Measurements from ENCODE around the gene PITX1. TPM values are rescaled to one million over a fixed set of nuclear protein-coding genes. Genes with fewer than 3 reads are reported as not detected.

Gene PITX1
- total RNA-seq, 1 donor from 2014 or later = not detected

DNA sequence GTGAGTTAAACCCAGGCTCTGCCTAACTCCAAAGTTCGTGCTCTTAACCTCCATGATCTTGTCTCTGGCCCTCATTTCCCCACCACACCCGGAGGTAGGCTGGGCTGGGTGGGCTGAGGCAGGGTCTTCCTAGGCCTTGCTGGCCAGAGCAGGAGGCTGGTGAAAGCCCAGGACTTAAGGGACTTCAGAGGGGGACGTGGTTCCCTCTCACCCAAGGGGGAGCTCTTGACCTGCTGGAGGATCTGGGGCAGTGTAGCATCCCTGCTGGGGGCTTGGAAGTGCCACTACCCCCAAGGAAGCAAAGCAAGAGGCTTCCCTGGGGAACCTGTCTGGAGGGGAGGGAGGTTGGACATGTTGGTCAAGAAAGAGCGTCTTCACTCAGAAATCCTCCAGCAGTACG, 14.7 kb downstream of the PITX1 start:
- ATAC-seq (ENCODE audit: low read depth) = no peak
- no peaks in the 10 kb centered on the region for H3K9me3 Mint-ChIP-seq
- intact Hi-C loops (cut with micrococcal nuclease) = loop anchor here (1.0 kb wide), 1 partner anchor 172 kb away; no protein-coding TSS in a partner anchor

DNA sequence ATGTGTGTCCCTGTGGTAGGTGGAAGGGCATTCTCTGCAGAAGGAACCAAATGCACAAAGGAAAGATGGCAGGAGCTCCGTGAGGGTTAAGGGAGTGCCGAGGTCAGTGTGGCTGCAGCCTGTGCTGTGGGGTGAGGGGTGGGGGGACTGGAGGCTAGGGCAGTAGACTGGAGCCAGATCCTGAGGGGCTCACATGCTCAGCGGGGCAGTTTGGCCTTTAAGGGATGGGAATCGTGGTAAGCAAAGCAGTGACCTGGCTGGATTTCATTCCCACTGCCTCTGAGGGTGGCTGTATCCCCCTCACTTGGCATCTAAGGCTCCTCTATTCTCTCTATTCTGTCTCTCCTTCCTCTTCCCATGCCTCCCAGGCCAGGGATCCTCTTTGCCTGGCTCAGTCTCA, 15.6 kb downstream of the PITX1 start:
- peaks cover 12% of the 10 kb centered on the region for H3K27me3 Mint-ChIP-seq
- H3K36me3 Mint-ChIP-seq (ENCODE audit: low read depth) = no peaks in the 10 kb centered on the region
- ChIA-PET CTCF (interaction anchor here (1.0 kb wide), 1 partner anchor 187 kb away, joined by 3 read pairs; no protein-coding TSS in a partner anchor), POLR2A (no interaction called here)
- H3K4me3 Mint-ChIP-seq = no peak overlapping the region
- H3K4me1 Mint-ChIP-seq = no peaks in the 10 kb centered on the region
- TF ChIP-seq, protein P1, sequence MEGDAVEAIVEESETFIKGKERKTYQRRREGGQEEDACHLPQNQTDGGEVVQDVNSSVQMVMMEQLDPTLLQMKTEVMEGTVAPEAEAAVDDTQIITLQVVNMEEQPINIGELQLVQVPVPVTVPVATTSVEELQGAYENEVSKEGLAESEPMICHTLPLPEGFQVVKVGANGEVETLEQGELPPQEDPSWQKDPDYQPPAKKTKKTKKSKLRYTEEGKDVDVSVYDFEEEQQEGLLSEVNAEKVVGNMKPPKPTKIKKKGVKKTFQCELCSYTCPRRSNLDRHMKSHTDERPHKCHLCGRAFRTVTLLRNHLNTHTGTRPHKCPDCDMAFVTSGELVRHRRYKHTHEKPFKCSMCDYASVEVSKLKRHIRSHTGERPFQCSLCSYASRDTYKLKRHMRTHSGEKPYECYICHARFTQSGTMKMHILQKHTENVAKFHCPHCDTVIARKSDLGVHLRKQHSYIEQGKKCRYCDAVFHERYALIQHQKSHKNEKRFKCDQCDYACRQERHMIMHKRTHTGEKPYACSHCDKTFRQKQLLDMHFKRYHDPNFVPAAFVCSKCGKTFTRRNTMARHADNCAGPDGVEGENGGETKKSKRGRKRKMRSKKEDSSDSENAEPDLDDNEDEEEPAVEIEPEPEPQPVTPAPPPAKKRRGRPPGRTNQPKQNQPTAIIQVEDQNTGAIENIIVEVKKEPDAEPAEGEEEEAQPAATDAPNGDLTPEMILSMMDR (IDR thresholded peaks at IDR 0.05) = no peak
- H3K9me3 Mint-ChIP-seq = no peaks in the 10 kb centered on the region
- H3K27ac Mint-ChIP-seq = no peak overlapping the region
- DNase-seq (no peak), ATAC-seq (ENCODE audit: low read depth) (no peak)
- intact Hi-C loops (cut with micrococcal nuclease) = no loop called here

More for the DNA sequence above, 14.7 kb downstream of the PITX1 start:
- H3K4me1 Mint-ChIP-seq = no peaks in the 10 kb centered on the region
- ChIA-PET CTCF (interaction anchor here (1.0 kb wide), 1 partner anchor 186 kb away, joined by 3 read pairs; no protein-coding TSS in a partner anchor), POLR2A (no interaction called here)
- H3K27me3 Mint-ChIP-seq = peaks cover 12% of the 10 kb centered on the region
- H3K36me3 Mint-ChIP-seq (ENCODE audit: low read depth) = no peaks in the 10 kb centered on the region
- no peak overlapping the region for H3K4me3 Mint-ChIP-seq
- DNase-seq = no peak
- TF ChIP-seq, protein P1 (IDR thresholded peaks at IDR 0.05) = no peak
- no peak overlapping the region for H3K27ac Mint-ChIP-seq

DNA sequence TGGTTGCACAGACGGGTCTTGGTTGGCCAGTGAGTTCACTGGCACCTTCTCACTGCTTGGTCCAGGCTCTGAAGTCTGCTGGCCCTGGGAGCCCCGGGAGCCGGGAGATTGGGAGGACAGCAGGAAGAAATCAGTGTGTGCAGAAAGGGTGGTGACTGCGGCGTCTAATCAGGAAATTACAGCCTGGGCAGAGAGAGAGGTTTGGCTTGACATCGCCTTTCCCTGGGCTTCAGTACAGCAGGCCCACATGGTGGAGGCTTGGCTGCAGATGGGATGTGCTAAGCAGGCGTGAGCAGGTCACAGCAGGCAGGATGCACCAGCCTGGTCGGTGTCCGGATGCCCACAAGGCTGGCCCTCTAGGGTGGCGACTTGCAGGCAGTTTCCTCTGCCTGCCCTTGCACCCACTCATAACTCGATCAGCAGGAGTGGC, 17.2 kb downstream of the PITX1 start:
- no peak for ATAC-seq (ENCODE audit: low read depth)
- H3K9me3 Mint-ChIP-seq = no peaks in the 10 kb centered on the region
- H3K36me3 Mint-ChIP-seq (ENCODE audit: low read depth) = no peaks in the 10 kb centered on the region
- CTCF ChIA-PET = no interaction called here
- H3K27ac Mint-ChIP-seq = no peak overlapping the region
- intact Hi-C loops (cut with micrococcal nuclease) = no loop called here
- DNase-seq = no peak
- H3K4me3 Mint-ChIP-seq = no peak overlapping the region
- peaks cover 5% of the 10 kb centered on the region for H3K27me3 Mint-ChIP-seq
- POLR2A ChIA-PET = no interaction called here
- no peaks in the 10 kb centered on the region for H3K4me1 Mint-ChIP-seq
- TF ChIP-seq, protein P1 (IDR thresholded peaks at IDR 0.05) = no peak

DNA sequence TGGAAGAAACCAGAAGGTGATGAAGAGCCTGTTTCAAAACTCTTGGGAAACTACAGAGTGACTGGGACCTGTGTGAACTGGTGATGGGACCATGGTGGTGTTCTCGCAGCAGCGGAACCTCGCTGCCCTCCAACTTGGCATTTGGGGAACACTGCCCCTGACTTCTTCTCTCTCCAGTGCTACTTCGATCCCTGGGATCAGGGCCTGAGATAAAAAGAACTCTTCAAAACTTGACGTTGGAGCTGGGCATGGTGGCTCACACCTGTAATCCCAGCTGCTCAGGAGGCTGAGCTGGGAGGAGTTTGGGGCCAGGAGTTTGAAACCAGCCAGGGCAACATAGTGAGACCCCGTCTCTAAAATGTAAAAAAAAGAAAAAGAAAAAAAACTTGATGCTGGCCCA, 18.1 kb downstream of the PITX1 start:
- POLR2A ChIA-PET = no interaction called here
- ATAC-seq (ENCODE audit: low read depth) = no peak
- H3K4me1 Mint-ChIP-seq = no peaks in the 10 kb centered on the region
- H3K27ac Mint-ChIP-seq = no peak overlapping the region
- CTCF ChIA-PET = no interaction called here
- intact Hi-C loops (cut with micrococcal nuclease) = no loop called here
- H3K9me3 Mint-ChIP-seq = no peaks in the 10 kb centered on the region
- no peak overlapping the region for H3K4me3 Mint-ChIP-seq
- H3K27me3 Mint-ChIP-seq = peaks cover 5% of the 10 kb centered on the region
- TF ChIP-seq, protein P1 (IDR thresholded peaks at IDR 0.05) = no peak
- DNase-seq = no peak
- no peaks in the 10 kb centered on the region for H3K36me3 Mint-ChIP-seq (ENCODE audit: low read depth)

DNA sequence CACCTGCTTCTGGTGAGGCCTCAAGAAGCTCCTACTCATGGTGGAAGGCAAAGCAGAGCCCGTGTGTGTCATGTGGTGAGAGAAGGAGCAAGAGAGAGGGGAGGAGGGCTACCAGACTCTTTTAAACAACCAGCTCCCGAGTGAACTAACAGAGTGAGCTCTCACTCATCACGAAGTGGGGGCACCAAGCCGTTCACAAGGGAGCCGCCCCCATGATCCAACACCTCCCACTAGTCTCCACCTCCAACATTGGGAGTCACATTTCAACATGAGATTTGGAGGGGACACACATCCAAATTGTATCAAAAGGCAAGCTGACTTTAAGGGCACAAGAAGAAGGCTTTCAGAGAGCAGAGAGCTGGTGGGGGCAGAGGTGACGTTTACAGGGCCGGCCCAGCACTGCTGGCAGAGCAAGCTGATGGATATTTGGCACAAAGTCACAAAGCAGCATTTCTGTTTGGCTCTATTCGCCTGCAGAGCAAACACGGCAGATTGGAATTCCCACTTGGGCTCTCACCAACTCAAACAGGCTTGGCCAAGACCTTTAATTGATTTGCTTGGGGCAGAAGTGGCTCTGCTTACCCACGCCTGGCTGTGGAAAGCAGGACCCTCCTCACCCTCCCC, 20.0 kb downstream of the PITX1 start:
- ChIA-PET POLR2A (no interaction called here), CTCF (no interaction called here)
- no peaks in the 10 kb centered on the region for H3K36me3 Mint-ChIP-seq (ENCODE audit: low read depth)
- intact Hi-C loops (cut with micrococcal nuclease) = no loop called here
- no peak overlapping the region for H3K4me3 Mint-ChIP-seq
- no peaks in the 10 kb centered on the region for H3K4me1 Mint-ChIP-seq
- H3K27me3 Mint-ChIP-seq = peaks cover 5% of the 10 kb centered on the region
- H3K9me3 Mint-ChIP-seq = no peaks in the 10 kb centered on the region
- no peak for DNase-seq
- TF ChIP-seq, protein P1 (IDR thresholded peaks at IDR 0.05) = no peak
- H3K27ac Mint-ChIP-seq = no peak overlapping the region
- ATAC-seq (ENCODE audit: low read depth) = no peak

Measured in activated B cell treated with CpG ODN at 0.5 μM for 24 hours (primary cell).